Ovary (tissue), 9 donors: ENCODE measurements around the gene ISCU. TPM values are rescaled to one million over a fixed set of nuclear protein-coding genes. Genes with fewer than 3 reads are reported as not detected.

Experiments
- DNase-seq, 5 donors: peaks; one replicate each; pipeline ENCODE4 v3.0.0-alpha.2; 2019 to 2020
- H3K27ac ChIP-seq, 2 donors: fragments of 200-600 bp; one replicate each; pipeline versions ENCODE4 v1.5.1 to v1.8.0; 2019 to 2022
- H3K27me3 ChIP-seq: fragments of 200-600 bp; one replicate; pipeline ENCODE4 v1.8.0; 2022
- H3K36me3 ChIP-seq: fragments of 200-600 bp; sonication (generic); one replicate; pipeline ENCODE4 v1.5.1; 2019
- H3K4me1 ChIP-seq: one replicate; pipeline ENCODE4 v1.8.1; 2013; ENCODE audit warnings: mild to moderate bottlenecking, moderate library complexity; ENCODE audit not compliant: insufficient read depth
- H3K4me3 ChIP-seq: fragments of 200-600 bp; sonication (generic); one replicate; pipeline ENCODE4 v1.5.1; 2017
- H3K9me3 ChIP-seq, 2 donors: fragments of 200-600 bp in 1 of 2; sonication (generic) in 1 of 2; one replicate each; pipeline versions ENCODE4 v1.5.1 to v1.8.1; 2013 to 2019; ENCODE audit warnings: mild to moderate bottlenecking in 1 of 2, moderate library complexity in 1 of 2
- CTCF ChIP-seq, 3 donors: fragments of 450-650 bp in 2 of 3; fragments of 200-600 bp in 1 of 3; IDR thresholded peaks; one replicate each; pipeline versions ENCODE4 v1.5.1 to v1.8.0; 2016 to 2022; ENCODE audit warnings: antibody characterized with exemption in 3 of 3, mild to moderate bottlenecking in 1 of 3
- EP300 ChIP-seq: sonication (generic); formaldehyde crosslinking; IDR thresholded peaks from one replicate; pipeline ENCODE4 v1.6.1; 2017; ENCODE audit warnings: antibody characterized with exemption
- POLR2A ChIP-seq: fragments of 450-650 bp; IDR thresholded peaks from one replicate; pipeline ENCODE4 v1.6.1; 2017; ENCODE audit warnings: antibody characterized with exemption, mild to moderate bottlenecking, moderate library complexity
- WGBS, 3 donors: extraction: QIAGEN DNeasy Blood & Tissue Kit in 1 of 3; methylation state at CpG; one replicate each; pipeline versions ENCODE4 v1.1.5 to v1.1.7; 2013 to 2017; 5-methylcytosine and 5-hydroxymethylcytosine counted together
- intact Hi-C, 4 donors: fragments of 100-400 bp; cut with DNase I; formaldehyde crosslinking; loops; one replicate each; pipeline versions ENCODE4 v1.11.0 to v1.15.1; 2022 to 2023
- polyA plus RNA-seq, 2 donors: library from polyadenylated mRNA; stranded (reverse); fragments of 200-250 nt in 1 of 2; fragments of 350-450 nt in 1 of 2; fragmentation: Illumina TruSeq in 1 of 2; extraction: RNeasy Lipid Tissue Mini Kit (QIAGEN cat#74804) in 1 of 2; gene quantifications; one replicate each; pipeline ENCODE4 v1.2.3, GENCODE V29; 2013 to 2014
- total RNA-seq, 7 donors: library from RNA; depleted of rRNA in 2 of 7; stranded (reverse); fragments of >200 nt in 2 of 7; fragmentation: NEBNext Ultra II Directional in 3 of 7; extraction: Animal tissue kit (Norgen Biotek cat#: 25700) in 3 of 7; gene quantifications; one replicate each; pipeline versions ENCODE4 v1.1.0 to v1.2.4, GENCODE V29; 2016 to 2023
- donor health status: DM: no; HTN: no; CAD: no; lungs with moderate emphysema.
- donor health status: DM: no; HTN: no; CAD: no.
- donor health status: Bipolar disorder and iron deficiency.
- donor health status: DM: yes; HTN: yes; CAD: no.
- donor health status: DM: no; HTN: no; CAD: no.
- donor health status: DM: yes; HTN: yes; CAD: no.

ISCU gene
- total and polyA plus RNA-seq, 9 donors = 110 to 298 (median 169) TPM

GRCh38 chr12:108611884-108612415, 49.6 kb downstream of the ISCU start:
- no peaks in the 10 kb centered on the region for H3K27me3 ChIP-seq
- WGBS, 3 donors = 74 to 83% (median 75%) methylated on average over 5 of the region's 5 CpGs
- H3K36me3 ChIP-seq = no peaks in the 10 kb centered on the region
- DNase-seq = no peak
- TF ChIP-seq POLR2A (no peak), CTCF (IDR thresholded peaks at IDR 0.05) (no peak), EP300 (no peak)
- H3K4me1 ChIP-seq = peaks cover 5% of the 10 kb centered on the region
- no peak overlapping the region for H3K4me3 ChIP-seq
- no peaks in the 10 kb centered on the region for H3K9me3 ChIP-seq
- no peak overlapping the region for H3K27ac ChIP-seq
- intact Hi-C loops = no loop called here

- Histone ChIP-seq H3K36me3 (no peaks in the 10 kb centered on the region), H3K27me3 (no peaks in the 10 kb centered on the region), H3K9me3 (no peaks in the 10 kb centered on the region), H3K4me3 (no peak overlapping the region), H3K27ac (no peak overlapping the region), H3K4me1 (peaks cover 5% of the 10 kb centered on the region)
- WGBS, 3 donors = 71 to 80% (median 73%) methylated on average over 8 of the region's 8 CpGs
- intact Hi-C loops = no loop called here
- DNase-seq = no peak
- no peak for TF ChIP-seq CTCF (IDR thresholded peaks at IDR 0.05)
- no peak for TF ChIP-seq EP300
- no peak for TF ChIP-seq POLR2A
Observed at GRCh38 chr12:108612788-108613282, 50.4 kb downstream of the ISCU start.

- Histone ChIP-seq H3K27me3 (no peaks in the 10 kb centered on the region), H3K9me3 (no peaks in the 10 kb centered on the region), H3K4me3 (no peak overlapping the region), H3K4me1 (peaks cover 5% of the 10 kb centered on the region), H3K27ac (no peak overlapping the region), H3K36me3 (no peaks in the 10 kb centered on the region)
- DNase-seq = no peak
- TF ChIP-seq EP300 = no peak
- no peak for TF ChIP-seq CTCF (IDR thresholded peaks at IDR 0.05)
- no peak for TF ChIP-seq POLR2A
- whole genome bisulfite sequencing, 3 donors = 54 to 69% (median 68%) methylated on average over 9 of the region's 9 CpGs
- intact Hi-C loops = no loop called here
Observed at GRCh38 chr12:108613548-108613947, 51.2 kb downstream of the ISCU start.

- Histone ChIP-seq H3K36me3 (no peaks in the 10 kb centered on the region), H3K9me3 (no peaks in the 10 kb centered on the region), H3K27ac (no peak overlapping the region), H3K4me3 (no peak overlapping the region), H3K27me3 (no peaks in the 10 kb centered on the region), H3K4me1 (peaks cover 5% of the 10 kb centered on the region)
- 89 to 93% (median 91%) methylated on average over 4 of the region's 4 CpGs for WGBS, 3 donors
- DNase-seq = no peak
- TF ChIP-seq POLR2A = no peak
- TF ChIP-seq CTCF (IDR thresholded peaks at IDR 0.05) = no peak
- no peak for TF ChIP-seq EP300
- intact Hi-C loops = loop anchor here in 1 of 4 donors (2.0 kb wide), 1 partner anchor 41 kb away; no protein-coding TSS in a partner anchor
Observed at GRCh38 chr12:108614041-108614440, 51.6 kb downstream of the ISCU start.
